Measurements from ENCODE around the gene TRAF3IP3.
"Not testable (repeated sequence)": the region's sequence is repeated elsewhere in the genome, so short reads cannot be mapped to it uniquely, and the experiment has no call there.

Gene TRAF3IP3

DNA sequence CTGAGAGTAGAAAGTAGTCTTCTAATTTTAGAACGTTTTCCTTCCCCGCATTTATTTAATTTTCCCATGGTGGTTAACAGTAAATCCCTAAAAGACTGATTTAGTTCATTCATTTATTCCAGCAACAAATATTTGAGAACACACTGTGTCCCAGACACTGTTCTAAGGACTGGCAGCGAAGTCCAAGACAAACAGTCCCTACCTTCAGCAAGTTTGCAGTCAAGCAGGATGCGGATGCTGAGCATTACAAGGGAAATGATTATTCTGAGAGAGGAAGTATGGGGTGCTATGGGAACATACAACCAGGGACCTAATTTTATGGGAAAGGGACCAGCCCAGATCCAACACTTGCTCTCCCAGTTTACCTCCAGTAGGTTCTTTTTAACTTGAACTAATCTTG is 29.7 kb downstream of the TRAF3IP3 start:
- peaks cover 51% of the 10 kb centered on the region for H3K4me1 Mint-ChIP-seq (ENCODE audit: low read depth)
- no peaks in the 10 kb centered on the region for H3K9me3 Mint-ChIP-seq
- peaks cover 22% of the 10 kb centered on the region for H3K36me3 Mint-ChIP-seq (ENCODE audit: low read depth)
- H3K27me3 Mint-ChIP-seq (ENCODE audit: low read depth): no peaks in the 10 kb centered on the region
- peak overlapping the region; percentile 26 for H3K27ac Mint-ChIP-seq
- DNase-seq (ENCODE audit: low spot score): no peak
- H3K4me3 Mint-ChIP-seq: no peak overlapping the region

DNA sequence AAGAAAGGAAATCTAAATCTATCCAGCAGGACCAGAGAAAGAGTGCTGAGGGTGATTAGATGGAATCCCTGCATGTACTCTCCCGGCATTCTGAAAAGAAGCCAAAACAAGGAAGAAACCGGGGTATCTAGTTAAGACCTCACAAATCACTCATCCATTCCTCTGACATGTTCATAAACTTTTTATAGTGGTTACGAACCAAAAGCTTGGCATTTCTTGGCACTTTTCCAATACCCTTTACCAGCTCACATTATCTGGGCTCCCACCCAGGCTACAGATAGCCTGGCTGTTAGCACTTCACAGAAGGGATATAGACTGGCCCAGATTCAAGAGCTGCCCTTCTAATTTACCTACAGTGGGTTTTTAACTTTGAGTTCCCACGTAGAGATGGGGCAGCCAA is 30.3 kb downstream of the TRAF3IP3 start:
- peaks cover 21% of the 10 kb centered on the region for H3K36me3 Mint-ChIP-seq (ENCODE audit: low read depth)
- no peak for DNase-seq (ENCODE audit: low spot score)
- H3K4me1 Mint-ChIP-seq (ENCODE audit: low read depth): peaks cover 53% of the 10 kb centered on the region
- no peak overlapping the region for H3K27ac Mint-ChIP-seq
- H3K4me3 Mint-ChIP-seq: no peak overlapping the region
- no peaks in the 10 kb centered on the region for H3K9me3 Mint-ChIP-seq
- no peaks in the 10 kb centered on the region for H3K27me3 Mint-ChIP-seq (ENCODE audit: low read depth)

DNA sequence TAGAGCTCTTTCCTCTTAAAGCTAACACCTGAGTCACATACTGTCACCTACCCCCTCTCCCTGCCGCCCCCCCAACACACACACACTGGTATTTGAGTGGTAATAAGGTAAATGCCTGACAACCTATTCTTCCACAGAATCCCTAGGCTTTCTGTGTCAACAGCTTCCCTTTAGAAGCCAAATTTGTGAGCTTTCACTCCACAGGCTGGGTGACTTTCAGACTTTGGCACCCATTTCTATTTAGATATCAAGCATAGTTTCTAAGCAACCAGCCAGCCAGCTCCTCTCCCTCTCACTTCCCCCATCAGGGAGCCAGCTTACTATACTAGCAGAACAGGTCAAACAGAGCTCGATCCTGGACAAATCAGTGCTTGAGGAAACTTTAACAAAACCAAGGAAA is 31.7 kb downstream of the TRAF3IP3 start:
- Mint-ChIP-seq H3K27ac (no peak overlapping the region), H3K4me3 (no peak overlapping the region), H3K4me1 (ENCODE audit: low read depth) (peaks cover 59% of the 10 kb centered on the region), H3K27me3 (ENCODE audit: low read depth) (no peaks in the 10 kb centered on the region), H3K36me3 (ENCODE audit: low read depth) (peaks cover 10% of the 10 kb centered on the region), H3K9me3 (no peaks in the 10 kb centered on the region)
- DNase-seq (ENCODE audit: low spot score): no peak

DNA sequence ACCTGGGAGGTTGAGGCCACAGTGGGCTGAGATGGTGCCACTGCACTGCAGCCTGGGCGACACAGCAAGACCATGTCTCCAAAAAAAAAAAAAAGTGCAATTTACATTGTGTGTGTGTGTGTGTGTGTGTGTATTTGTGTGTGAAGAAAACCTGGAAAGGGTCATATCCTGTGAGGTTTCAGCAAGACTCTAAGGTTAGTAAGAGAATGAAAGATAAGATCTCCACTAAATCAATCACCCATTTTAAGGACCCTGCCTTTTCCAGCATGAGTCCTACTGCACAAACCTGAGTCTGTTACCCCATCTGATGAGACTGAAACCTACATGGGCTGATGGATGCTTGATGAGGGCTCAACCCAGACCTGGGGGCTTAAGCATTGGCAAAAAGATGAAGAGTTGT is 33.4 kb downstream of the TRAF3IP3 start:
- peaks cover 48% of the 10 kb centered on the region for H3K4me1 Mint-ChIP-seq (ENCODE audit: low read depth)
- peak overlapping the region; percentile 50 for H3K27ac Mint-ChIP-seq
- H3K4me3 Mint-ChIP-seq: peak overlapping the region; percentile 37
- peaks cover 3% of the 10 kb centered on the region for H3K36me3 Mint-ChIP-seq (ENCODE audit: low read depth)
- peaks cover 6% of the 10 kb centered on the region for H3K9me3 Mint-ChIP-seq
- H3K27me3 Mint-ChIP-seq (ENCODE audit: low read depth): peaks cover 7% of the 10 kb centered on the region
- DNase-seq (ENCODE audit: low spot score): no peak

DNA sequence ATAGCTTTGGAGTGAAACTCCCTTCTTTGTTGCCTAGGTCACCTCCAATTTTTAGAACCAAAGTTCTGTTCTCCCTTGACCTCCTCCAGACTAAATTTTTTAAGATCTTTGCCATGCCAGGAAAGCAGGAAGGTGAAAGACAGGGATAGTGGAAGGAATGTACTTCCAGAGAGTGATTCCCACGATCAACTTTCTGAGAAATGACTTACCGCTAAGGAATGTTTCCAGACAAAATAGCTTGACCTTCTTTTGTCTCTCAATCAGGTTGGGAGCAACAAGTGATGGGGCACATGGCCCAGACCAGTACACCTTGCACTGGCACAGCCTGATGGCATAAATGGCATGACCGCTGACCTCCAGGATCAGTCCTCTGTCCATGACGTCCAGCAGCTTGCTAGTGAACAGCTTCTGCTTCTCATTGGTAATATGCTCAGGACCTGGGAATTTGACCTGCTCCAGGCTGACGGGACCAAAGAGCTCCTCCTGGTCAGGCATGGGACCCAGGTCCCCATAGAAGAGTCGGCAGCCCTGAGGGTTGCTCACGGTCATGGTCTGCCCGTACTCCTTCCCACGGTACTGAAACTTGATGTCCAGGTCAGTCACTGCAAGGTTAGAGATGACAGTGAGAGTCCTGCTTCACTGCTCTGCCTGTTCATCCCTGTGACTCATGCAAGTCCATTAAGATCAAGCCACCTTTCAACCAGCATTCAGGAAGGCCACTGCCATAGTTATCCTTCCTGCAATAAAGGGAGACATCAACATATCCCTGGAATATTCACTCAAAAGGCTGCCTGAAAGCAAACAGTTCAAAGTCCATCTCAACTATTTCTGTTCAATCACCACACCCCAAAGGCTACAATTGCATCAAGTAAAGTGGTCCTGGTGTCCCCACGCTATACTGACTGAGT is 34.7 kb downstream of the TRAF3IP3 start:
- no peak for DNase-seq (ENCODE audit: low spot score)
- no peak overlapping the region for H3K27ac Mint-ChIP-seq
- no peak overlapping the region for H3K4me3 Mint-ChIP-seq
- peaks cover 6% of the 10 kb centered on the region for H3K9me3 Mint-ChIP-seq
- peaks cover 40% of the 10 kb centered on the region for H3K4me1 Mint-ChIP-seq (ENCODE audit: low read depth)
- H3K36me3 Mint-ChIP-seq (ENCODE audit: low read depth): no peaks in the 10 kb centered on the region
- peaks cover 10% of the 10 kb centered on the region for H3K27me3 Mint-ChIP-seq (ENCODE audit: low read depth)

- peaks cover 10% of the 10 kb centered on the region for H3K27me3 Mint-ChIP-seq (ENCODE audit: low read depth)
- H3K4me3 Mint-ChIP-seq: no peak overlapping the region
- H3K4me1 Mint-ChIP-seq (ENCODE audit: low read depth): peaks cover 31% of the 10 kb centered on the region
- H3K36me3 Mint-ChIP-seq (ENCODE audit: low read depth): no peaks in the 10 kb centered on the region
- peaks cover 6% of the 10 kb centered on the region for H3K9me3 Mint-ChIP-seq
- H3K27ac Mint-ChIP-seq: no peak overlapping the region
- no peak for DNase-seq (ENCODE audit: low spot score)
Measured at GRCh38 chr1:209791920-209792319, 36.1 kb downstream of the TRAF3IP3 start.

- Mint-ChIP-seq H3K4me1 (ENCODE audit: low read depth) (peaks cover 22% of the 10 kb centered on the region), H3K27me3 (ENCODE audit: low read depth) (peaks cover 10% of the 10 kb centered on the region)
- H3K9me3 Mint-ChIP-seq; DNase-seq (ENCODE audit: low spot score); H3K27ac Mint-ChIP-seq; H3K36me3 Mint-ChIP-seq (ENCODE audit: low read depth); H3K4me3 Mint-ChIP-seq: not testable (repeated sequence)
Measured at GRCh38 chr1:209793711-209794110, 37.9 kb downstream of the TRAF3IP3 start.

- DNase-seq (ENCODE audit: low spot score): no peak
- H3K27me3 Mint-ChIP-seq (ENCODE audit: low read depth): peaks cover 20% of the 10 kb centered on the region
- H3K4me3 Mint-ChIP-seq: no peak overlapping the region
- no peak overlapping the region for H3K27ac Mint-ChIP-seq
- no peaks in the 10 kb centered on the region for H3K36me3 Mint-ChIP-seq (ENCODE audit: low read depth)
- H3K4me1 Mint-ChIP-seq (ENCODE audit: low read depth): no peaks in the 10 kb centered on the region
- H3K9me3 Mint-ChIP-seq: peaks cover 6% of the 10 kb centered on the region
Measured at GRCh38 chr1:209797978-209798639, 42.3 kb downstream of the TRAF3IP3 start.

DNA sequence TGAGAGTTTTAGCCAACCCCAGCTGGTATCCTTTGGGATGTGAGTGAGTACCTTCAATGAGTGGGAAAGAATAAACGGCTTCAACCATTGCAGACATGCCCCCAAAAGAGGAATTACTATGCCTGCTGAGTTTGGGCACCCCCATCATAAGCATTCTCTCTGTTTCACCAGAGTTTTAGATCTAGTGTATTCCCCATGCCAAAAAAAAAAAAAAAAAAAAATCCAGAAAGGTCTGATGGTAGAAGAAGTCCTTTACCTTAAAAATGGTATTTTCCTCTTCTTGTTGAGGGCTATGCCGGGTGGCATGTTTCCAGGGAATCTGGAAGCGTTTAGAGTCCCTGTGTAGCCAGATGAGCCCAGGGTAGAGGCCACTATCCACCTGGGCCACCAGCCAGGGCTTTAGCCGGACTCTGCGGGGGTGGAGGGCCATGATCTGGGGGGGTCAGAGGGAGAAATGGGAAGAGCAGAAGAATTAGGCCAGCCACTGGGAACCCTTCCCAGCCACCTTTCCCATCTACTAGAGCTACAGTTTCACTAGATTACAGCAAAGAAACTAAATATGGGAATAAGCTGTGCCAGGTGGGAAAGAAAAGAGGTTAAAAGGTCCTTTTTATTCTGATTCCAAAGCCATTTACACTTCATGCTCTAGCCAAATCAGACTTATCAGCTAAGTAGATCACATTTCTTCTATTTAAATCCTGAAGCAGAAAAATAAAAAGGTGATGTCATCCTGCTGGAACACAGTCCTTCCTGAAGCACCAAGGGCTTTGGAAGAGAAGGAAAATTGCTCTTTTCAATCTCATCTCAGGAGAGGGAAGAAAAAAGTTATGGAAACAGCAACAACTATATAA is 45.4 kb downstream of the TRAF3IP3 start:
- H3K27me3 Mint-ChIP-seq (ENCODE audit: low read depth): peaks cover 10% of the 10 kb centered on the region
- H3K9me3 Mint-ChIP-seq: no peaks in the 10 kb centered on the region
- DNase-seq (ENCODE audit: low spot score): no peak
- H3K4me3 Mint-ChIP-seq: no peak overlapping the region
- no peaks in the 10 kb centered on the region for H3K36me3 Mint-ChIP-seq (ENCODE audit: low read depth)
- H3K4me1 Mint-ChIP-seq (ENCODE audit: low read depth): peaks cover 6% of the 10 kb centered on the region
- H3K27ac Mint-ChIP-seq: no peak overlapping the region

GRCh38 chr1:209802117-209802779 is 46.4 kb downstream of the TRAF3IP3 start:
- H3K4me3 Mint-ChIP-seq: no peak overlapping the region
- H3K27me3 Mint-ChIP-seq (ENCODE audit: low read depth): peaks cover 10% of the 10 kb centered on the region
- no peaks in the 10 kb centered on the region for H3K36me3 Mint-ChIP-seq (ENCODE audit: low read depth)
- H3K4me1 Mint-ChIP-seq (ENCODE audit: low read depth): peaks cover 7% of the 10 kb centered on the region
- no peak for DNase-seq (ENCODE audit: low spot score)
- no peaks in the 10 kb centered on the region for H3K9me3 Mint-ChIP-seq
- no peak overlapping the region for H3K27ac Mint-ChIP-seq

DNA sequence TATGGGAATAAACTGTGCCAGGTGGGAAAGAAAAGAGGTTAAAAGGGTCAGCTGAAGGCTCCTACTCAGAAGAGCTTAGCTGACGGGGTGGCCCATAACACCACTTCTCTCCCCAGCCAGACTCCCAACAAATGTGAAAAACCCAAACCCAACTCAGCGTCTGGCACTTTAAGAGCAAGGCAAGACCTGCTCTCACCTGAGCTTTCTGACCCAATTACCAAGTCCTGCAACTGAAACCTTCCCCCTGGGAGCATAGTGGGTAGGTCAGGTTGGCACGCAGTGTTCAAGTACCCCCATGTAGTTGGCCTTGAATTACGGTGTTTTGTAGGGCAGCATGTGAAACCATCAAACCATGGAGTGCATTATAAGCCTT is 46.9 kb downstream of the TRAF3IP3 start:
- Mint-ChIP-seq H3K27me3 (ENCODE audit: low read depth) (peaks cover 10% of the 10 kb centered on the region), H3K27ac (no peak overlapping the region)

GRCh38 chr1:209803568-209803967 is 47.7 kb downstream of the TRAF3IP3 start:
- Mint-ChIP-seq H3K27me3 (ENCODE audit: low read depth) (peaks cover 10% of the 10 kb centered on the region), H3K4me3 (no peak overlapping the region), H3K36me3 (ENCODE audit: low read depth) (no peaks in the 10 kb centered on the region), H3K9me3 (no peaks in the 10 kb centered on the region), H3K27ac (peak overlapping the region; percentile 5), H3K4me1 (ENCODE audit: low read depth) (peaks cover 7% of the 10 kb centered on the region)
- DNase-seq (ENCODE audit: low spot score): no peak

More for the DNA sequence above, 46.9 kb downstream of the TRAF3IP3 start:
- DNase-seq (ENCODE audit: low spot score): no peak
- H3K36me3 Mint-ChIP-seq (ENCODE audit: low read depth): no peaks in the 10 kb centered on the region
- no peaks in the 10 kb centered on the region for H3K9me3 Mint-ChIP-seq
- no peak overlapping the region for H3K4me3 Mint-ChIP-seq
- peaks cover 7% of the 10 kb centered on the region for H3K4me1 Mint-ChIP-seq (ENCODE audit: low read depth)

DNA sequence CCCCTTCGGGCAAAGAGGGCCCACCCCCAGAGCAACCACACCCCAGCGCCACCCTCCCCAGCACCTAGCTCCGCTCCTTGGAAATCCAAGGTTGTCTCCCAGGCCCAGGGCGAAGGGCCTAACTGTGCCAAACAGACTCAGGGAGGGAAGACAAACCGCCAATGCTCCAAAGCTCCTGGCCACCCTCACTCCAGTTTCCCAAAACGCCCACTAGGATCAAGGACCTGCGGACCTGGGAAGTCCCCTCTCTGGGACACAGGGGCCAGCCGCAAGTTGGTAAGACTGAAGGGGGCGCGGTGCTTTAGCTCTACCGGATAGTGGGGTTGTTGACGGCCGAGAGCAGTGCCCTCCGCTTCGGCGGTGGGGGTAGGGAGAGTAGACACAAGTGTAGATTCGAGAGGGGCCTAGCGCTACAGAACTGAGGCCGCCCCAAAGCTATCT is 49.5 kb downstream of the TRAF3IP3 start:
- H3K4me3 Mint-ChIP-seq: no peak overlapping the region
- H3K4me1 Mint-ChIP-seq (ENCODE audit: low read depth): peaks cover 7% of the 10 kb centered on the region
- no peak for DNase-seq (ENCODE audit: low spot score)
- no peaks in the 10 kb centered on the region for H3K36me3 Mint-ChIP-seq (ENCODE audit: low read depth)
- H3K27ac Mint-ChIP-seq: no peak overlapping the region
- H3K9me3 Mint-ChIP-seq: no peaks in the 10 kb centered on the region
- peaks cover 10% of the 10 kb centered on the region for H3K27me3 Mint-ChIP-seq (ENCODE audit: low read depth)

All from T-helper 2 cell treated with Interferon-gamma antibody and Interleukin-4, amounts not matched to agents 5 μg/mL and 100 μg/mL, for 36 hours (primary cell).